HFFc6 (cell line): ENCODE data around the gene MUSK. TPM values are rescaled to one million over a fixed set of nuclear protein-coding genes. Genes with fewer than 3 reads are reported as not detected.

Source experiments
- DNase-seq: peaks from one replicate; pipeline ENCODE4 v3.0.0-alpha.2; 2018
- H3K27ac Mint-ChIP-seq: 2 replicates; pipeline ENCODE4 v1.8.0; 2020; ENCODE audit warnings: mild to moderate bottlenecking, mixed read lengths
- H3K27me3 Mint-ChIP-seq: 2 replicates; pipeline ENCODE4 v1.8.0; 2021; ENCODE audit warnings: mild to moderate bottlenecking, moderate library complexity, mixed read lengths; ENCODE audit not compliant: insufficient read depth
- H3K36me3 Mint-ChIP-seq: 2 replicates; pipeline ENCODE4 v1.8.0; 2021; ENCODE audit warnings: low read depth, mixed read lengths
- H3K4me1 Mint-ChIP-seq: 2 replicates; pipeline ENCODE4 v1.8.0; 2020; ENCODE audit warnings: low read depth, mixed read lengths
- H3K4me3 Mint-ChIP-seq: 2 replicates; pipeline ENCODE4 v1.8.0; 2020; ENCODE audit warnings: mild to moderate bottlenecking, moderate library complexity, mixed read lengths
- H3K9me3 Mint-ChIP-seq: 2 replicates; pipeline ENCODE4 v1.8.0; 2020; ENCODE audit warnings: mild to moderate bottlenecking, mixed read lengths
- CTCF ChIP-seq: fragments of 200-600 bp; sonication (generic); IDR thresholded peaks from 2 replicates; pipeline ENCODE4 v1.5.0; 2021; ENCODE audit warnings: antibody characterized with exemption, mild to moderate bottlenecking
- total RNA-seq, 6 experiments: library from RNA; stranded (reverse); fragmentation: NEBNext Ultra II Directional; extraction: Animal tissue kit (Norgen Biotek cat#: 25700); gene quantifications; 2 replicates in 1 of 6; 3 replicates in 5 of 6; pipeline ENCODE4 v1.2.3, GENCODE V29; 2021

The MUSK gene
- total RNA-seq, 6 experiments from 2014 or later, result 0.11 to 0.23 (median 0.14) TPM; not detected in 2

GRCh38 chr9:110748251-110748893 lies 79.8 kb downstream of the MUSK start:
- 0 out of 2 replicates have a peak, but pooled peaks cover 2% of the 10 kb centered on the region for H3K27me3 Mint-ChIP-seq
- no peaks in the 10 kb centered on the region for H3K9me3 Mint-ChIP-seq
- no peak for DNase-seq
- H3K4me1 Mint-ChIP-seq, result peaks cover 98% of the 10 kb centered on the region
- peak overlapping the region; percentile 39; the same call in 1 of the 2 replicates for H3K27ac Mint-ChIP-seq
- peak overlapping the region; percentile 7; the same call in 1 of the 2 replicates for H3K4me3 Mint-ChIP-seq
- no peak for TF ChIP-seq CTCF
- H3K36me3 Mint-ChIP-seq, result peaks cover 32% of the 10 kb centered on the region

GRCh38 chr9:110750272-110750671 lies 81.7 kb downstream of the MUSK start:
- DNase-seq, result no peak
- H3K4me1 Mint-ChIP-seq, result peaks cover 98% of the 10 kb centered on the region
- peak overlapping the region; percentile 25 for H3K27ac Mint-ChIP-seq

GRCh38 chr9:110751971-110752370 lies 83.4 kb downstream of the MUSK start:
- Mint-ChIP-seq H3K4me3 (peak overlapping the region; percentile 20; the same call in 1 of the 2 replicates), H3K36me3 (peaks cover 30% of the 10 kb centered on the region), H3K4me1 (peaks cover 91% of the 10 kb centered on the region), H3K27me3 (0 out of 2 replicates have a peak, but pooled peaks cover 2% of the 10 kb centered on the region), H3K27ac (peak overlapping the region; percentile 89), H3K9me3 (no peaks in the 10 kb centered on the region)
- no peak for DNase-seq
- TF ChIP-seq CTCF, result no peak

More at GRCh38 chr9:110750272-110750671, 81.7 kb downstream of the MUSK start:
- Mint-ChIP-seq H3K4me3 (no peak overlapping the region), H3K27me3 (0 out of 2 replicates have a peak, but pooled peaks cover 2% of the 10 kb centered on the region), H3K9me3 (no peaks in the 10 kb centered on the region), H3K36me3 (peaks cover 32% of the 10 kb centered on the region)
- no peak for TF ChIP-seq CTCF

GRCh38 chr9:110752766-110753165 lies 84.2 kb downstream of the MUSK start:
- H3K27ac Mint-ChIP-seq, result peak overlapping the region; percentile 89
- peaks cover 83% of the 10 kb centered on the region for H3K4me1 Mint-ChIP-seq
- peak overlapping the region; percentile 60 for H3K4me3 Mint-ChIP-seq
- 0 out of 2 replicates have a peak, but pooled peaks cover 2% of the 10 kb centered on the region for H3K27me3 Mint-ChIP-seq
- H3K9me3 Mint-ChIP-seq, result no peaks in the 10 kb centered on the region
- peak; percentile 95 for DNase-seq
- TF ChIP-seq CTCF, result no peak
- H3K36me3 Mint-ChIP-seq, result peaks cover 24% of the 10 kb centered on the region

- H3K27me3 Mint-ChIP-seq, result 0 out of 2 replicates have a peak, but pooled peaks cover 2% of the 10 kb centered on the region
- no peak for TF ChIP-seq CTCF
- H3K4me1 Mint-ChIP-seq, result peaks cover 81% of the 10 kb centered on the region
- H3K27ac Mint-ChIP-seq, result peak overlapping the region; percentile 89
- peak overlapping the region; percentile 50; the same call in 1 of the 2 replicates for H3K4me3 Mint-ChIP-seq
- H3K36me3 Mint-ChIP-seq, result peaks cover 25% of the 10 kb centered on the region
- DNase-seq, result no peak
- H3K9me3 Mint-ChIP-seq, result no peaks in the 10 kb centered on the region
Measured at GRCh38 chr9:110753731-110754231, 85.2 kb downstream of the MUSK start.
